Peyer's patch (tissue), 4 donors: ENCODE data around the gene FRMD4A.

ENCODE experiments used
- POLR2A ChIP-seq, 2 donors: fragments of 450-650 bp; IDR thresholded peaks; one replicate each; pipeline ENCODE4 v1.5.1; 2017; ENCODE audit warnings: antibody characterized with exemption in 2 of 2, mild to moderate bottlenecking in 2 of 2, moderate library complexity in 2 of 2
- TF ChIP-seq, protein P1 (sequence below), 6 experiments: fragments of 450-650 bp in 4 of 6; fragments of 200-600 bp in 2 of 6; sonication (generic) in 1 of 6; IDR thresholded peaks; one replicate each; pipeline ENCODE4 v1.5.1; 2017 to 2019; ENCODE audit warnings: antibody characterized with exemption in 6 of 6, mild to moderate bottlenecking in 3 of 6, moderate library complexity in 1 of 6

DNA sequence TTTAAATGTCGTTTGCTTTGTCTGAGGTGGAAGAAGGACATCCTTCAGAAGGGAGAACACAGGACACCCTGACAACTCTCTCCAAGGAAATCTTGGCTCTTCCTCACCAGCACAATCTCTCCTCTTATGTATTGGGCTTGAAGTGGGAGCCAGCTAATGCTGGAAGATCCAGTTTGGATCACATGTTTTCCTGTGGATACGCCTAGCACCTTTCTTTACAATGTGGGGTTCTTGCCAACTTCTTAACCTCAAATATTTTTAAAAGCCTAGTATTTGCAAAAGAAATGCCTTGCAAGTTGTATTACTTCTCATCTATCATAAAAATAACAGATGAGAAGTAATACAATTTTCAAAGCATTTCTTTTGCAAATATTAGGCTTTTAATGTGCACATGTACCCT, 76.4 kb downstream of the FRMD4A start:
- TF ChIP-seq, protein P1, sequence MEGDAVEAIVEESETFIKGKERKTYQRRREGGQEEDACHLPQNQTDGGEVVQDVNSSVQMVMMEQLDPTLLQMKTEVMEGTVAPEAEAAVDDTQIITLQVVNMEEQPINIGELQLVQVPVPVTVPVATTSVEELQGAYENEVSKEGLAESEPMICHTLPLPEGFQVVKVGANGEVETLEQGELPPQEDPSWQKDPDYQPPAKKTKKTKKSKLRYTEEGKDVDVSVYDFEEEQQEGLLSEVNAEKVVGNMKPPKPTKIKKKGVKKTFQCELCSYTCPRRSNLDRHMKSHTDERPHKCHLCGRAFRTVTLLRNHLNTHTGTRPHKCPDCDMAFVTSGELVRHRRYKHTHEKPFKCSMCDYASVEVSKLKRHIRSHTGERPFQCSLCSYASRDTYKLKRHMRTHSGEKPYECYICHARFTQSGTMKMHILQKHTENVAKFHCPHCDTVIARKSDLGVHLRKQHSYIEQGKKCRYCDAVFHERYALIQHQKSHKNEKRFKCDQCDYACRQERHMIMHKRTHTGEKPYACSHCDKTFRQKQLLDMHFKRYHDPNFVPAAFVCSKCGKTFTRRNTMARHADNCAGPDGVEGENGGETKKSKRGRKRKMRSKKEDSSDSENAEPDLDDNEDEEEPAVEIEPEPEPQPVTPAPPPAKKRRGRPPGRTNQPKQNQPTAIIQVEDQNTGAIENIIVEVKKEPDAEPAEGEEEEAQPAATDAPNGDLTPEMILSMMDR (IDR thresholded peaks at IDR 0.05), result no peak
- no peak for TF ChIP-seq POLR2A (IDR thresholded peaks at IDR 0.05)
